ENCODE data around the gene RNF112.

RNF112 gene, protein sequence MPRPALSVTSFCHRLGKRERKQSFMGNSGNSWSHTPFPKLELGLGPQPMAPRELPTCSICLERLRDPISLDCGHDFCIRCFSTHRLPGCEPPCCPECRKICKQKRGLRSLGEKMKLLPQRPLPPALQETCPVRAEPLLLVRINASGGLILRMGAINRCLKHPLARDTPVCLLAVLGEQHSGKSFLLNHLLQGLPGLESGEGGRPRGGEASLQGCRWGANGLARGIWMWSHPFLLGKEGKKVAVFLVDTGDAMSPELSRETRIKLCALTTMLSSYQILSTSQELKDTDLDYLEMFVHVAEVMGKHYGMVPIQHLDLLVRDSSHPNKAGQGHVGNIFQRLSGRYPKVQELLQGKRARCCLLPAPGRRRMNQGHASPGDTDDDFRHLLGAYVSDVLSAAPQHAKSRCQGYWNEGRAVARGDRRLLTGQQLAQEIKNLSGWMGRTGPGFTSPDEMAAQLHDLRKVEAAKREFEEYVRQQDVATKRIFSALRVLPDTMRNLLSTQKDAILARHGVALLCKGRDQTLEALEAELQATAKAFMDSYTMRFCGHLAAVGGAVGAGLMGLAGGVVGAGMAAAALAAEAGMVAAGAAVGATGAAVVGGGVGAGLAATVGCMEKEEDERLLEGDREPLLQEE

DNA sequence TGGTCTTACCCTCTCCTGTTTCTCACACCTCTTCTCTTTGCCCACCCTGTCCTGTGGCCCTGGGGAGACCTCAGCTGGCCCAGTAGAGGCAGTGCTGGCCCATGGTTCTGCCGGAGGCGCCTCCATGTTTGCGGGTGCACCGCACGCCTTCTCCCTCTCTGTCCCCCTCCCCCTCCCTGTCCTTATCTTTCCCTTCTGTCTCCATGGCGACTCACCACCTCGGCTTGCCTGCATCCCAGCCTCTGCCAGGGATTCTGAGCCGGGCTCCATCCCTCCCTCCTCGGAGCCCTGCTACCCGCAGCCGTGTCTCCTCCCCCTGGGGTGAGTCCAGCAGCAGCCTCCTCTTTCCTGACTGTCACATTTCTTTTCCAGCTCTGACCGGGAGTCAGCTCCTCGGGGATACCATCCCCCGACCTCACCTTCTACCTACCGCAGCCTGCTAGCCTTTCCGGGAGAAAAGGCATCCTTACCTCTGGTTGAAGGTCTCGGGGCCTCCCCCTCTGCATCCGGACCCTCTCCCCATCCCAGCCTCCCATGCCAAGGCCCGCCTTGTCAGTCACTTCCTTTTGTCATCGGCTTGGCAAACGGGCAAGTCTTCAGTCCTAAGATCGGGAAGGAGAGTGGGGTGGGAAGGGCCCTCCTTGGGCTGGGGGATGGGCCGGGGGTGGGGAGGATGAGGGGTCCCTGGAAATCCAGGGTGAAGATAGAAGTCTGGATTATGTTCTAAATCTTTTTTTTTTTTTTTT, at the start of gene RNF112:
Gene RNF112 (plus strand): TSS at position 358 of the 746 bp plus-strand sequence. CDS start 177 bp downstream, at position 535.
- no peak for DNase-seq (ENCODE audit: low read depth in 2 of 2)

DNA sequence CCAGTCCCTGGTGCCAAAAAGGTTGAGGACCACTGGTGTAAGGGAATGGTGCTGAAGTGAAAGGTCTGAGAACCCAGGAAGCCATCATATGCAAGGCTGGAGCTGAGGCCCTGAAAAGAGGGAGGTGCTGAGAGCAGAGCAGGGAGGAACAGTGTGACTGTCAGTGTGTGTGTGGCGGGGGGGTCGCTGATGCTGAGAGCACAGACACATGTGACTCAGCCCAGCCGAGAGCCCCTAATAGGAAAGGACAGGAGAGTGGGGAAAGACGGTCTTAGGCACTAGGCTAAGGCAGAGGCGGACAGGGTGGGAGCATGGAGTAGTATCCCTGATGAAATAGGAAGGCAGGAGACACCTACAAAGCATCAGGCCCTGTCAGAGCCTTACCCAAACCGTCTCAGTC, 49.7 kb upstream of the RNF112 start:
- DNase-seq (ENCODE audit: low read depth in 2 of 2) = no peak

GRCh38 chr17:19361944-19362276, 49.1 kb upstream of the RNF112 start:
- no peak for DNase-seq (ENCODE audit: low read depth in 2 of 2)

- peak; percentile 85 to 93 for DNase-seq (ENCODE audit: low read depth in 2 of 2)
These were observed 48.5 kb upstream of the RNF112 start, which contains the start of gene B9D1 for GRCh38 chr17:19362277-19363113. Gene B9D1 (minus strand): TSS chr17:19362723. CDS start chr17:19362569, 154 bp downstream.

DNA sequence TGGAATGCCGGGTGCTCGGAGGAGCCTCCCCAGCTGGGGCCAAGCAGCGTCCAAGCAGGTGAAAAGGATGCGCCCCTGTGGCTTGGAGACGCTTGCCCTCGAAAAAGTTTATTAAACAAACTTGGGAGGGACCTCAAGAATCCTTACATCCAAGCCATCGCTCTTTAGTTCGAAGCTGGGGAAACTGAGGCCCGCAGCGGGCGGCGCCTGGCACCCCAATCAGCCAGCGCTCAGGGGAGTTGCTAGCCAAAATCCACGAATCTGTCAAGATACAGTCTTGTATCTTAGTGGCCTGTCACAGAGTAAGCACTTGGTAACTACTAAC, 48.0 kb upstream of the RNF112 start:
- no peak for DNase-seq (ENCODE audit: low read depth in 2 of 2)

GRCh38 chr17:19363460-19364035, 47.5 kb upstream of the RNF112 start:
- no peak for DNase-seq (ENCODE audit: low read depth in 2 of 2)

DNA sequence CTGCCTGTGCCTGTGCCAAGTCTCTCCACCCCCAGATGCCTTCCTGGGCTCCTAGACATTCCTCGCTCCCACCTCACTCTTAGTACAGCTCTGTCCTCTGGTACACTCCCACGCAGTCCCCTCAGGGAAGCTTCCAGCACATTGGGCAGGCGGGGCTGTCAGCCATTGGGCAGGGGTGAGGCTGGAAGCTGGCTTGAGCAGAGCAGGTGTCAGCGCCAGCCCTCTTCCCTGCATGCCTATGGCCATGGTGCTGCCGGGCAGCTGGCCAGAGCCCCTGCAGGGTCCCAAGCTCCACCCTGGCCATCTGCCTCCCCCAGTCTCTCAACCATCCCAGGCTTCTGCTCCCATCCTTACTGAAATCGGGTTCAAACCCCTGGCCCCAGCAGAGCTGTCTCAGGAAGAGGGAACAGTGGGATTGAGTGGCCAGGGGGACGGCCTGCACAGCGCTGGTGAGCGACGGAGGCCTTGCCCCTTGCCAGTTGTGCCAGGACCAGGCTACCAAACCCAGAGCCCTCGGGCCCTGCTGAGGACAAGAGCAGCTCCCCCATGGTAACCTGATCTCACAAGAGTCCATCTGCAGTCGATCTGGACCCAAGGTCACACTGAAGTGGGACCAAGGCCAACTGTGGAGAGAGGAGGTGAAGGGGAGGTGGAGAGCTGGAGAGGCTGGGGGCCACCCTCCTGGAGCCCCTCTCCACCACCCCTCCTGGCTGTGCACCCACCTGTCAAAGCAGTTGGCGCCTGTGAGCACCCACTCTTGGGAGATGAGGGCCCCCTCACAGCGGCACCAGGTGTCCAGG, 46.1 kb upstream of the RNF112 start:
- DNase-seq (ENCODE audit: low read depth in 2 of 2) = no peak

GRCh38 chr17:19365499-19365817, 45.6 kb upstream of the RNF112 start:
- no peak for DNase-seq (ENCODE audit: low read depth in 2 of 2)

- DNase-seq (ENCODE audit: low read depth in 2 of 2) = no peak
These were observed 45.0 kb upstream of the RNF112 start for GRCh38 chr17:19365833-19366636.

GRCh38 chr17:19366637-19366972, 44.4 kb upstream of the RNF112 start:
- no peak for DNase-seq (ENCODE audit: low read depth in 2 of 2)

GRCh38 chr17:19368229-19368628, 42.8 kb upstream of the RNF112 start:
- no peak for DNase-seq (ENCODE audit: low read depth in 2 of 2)

DNA sequence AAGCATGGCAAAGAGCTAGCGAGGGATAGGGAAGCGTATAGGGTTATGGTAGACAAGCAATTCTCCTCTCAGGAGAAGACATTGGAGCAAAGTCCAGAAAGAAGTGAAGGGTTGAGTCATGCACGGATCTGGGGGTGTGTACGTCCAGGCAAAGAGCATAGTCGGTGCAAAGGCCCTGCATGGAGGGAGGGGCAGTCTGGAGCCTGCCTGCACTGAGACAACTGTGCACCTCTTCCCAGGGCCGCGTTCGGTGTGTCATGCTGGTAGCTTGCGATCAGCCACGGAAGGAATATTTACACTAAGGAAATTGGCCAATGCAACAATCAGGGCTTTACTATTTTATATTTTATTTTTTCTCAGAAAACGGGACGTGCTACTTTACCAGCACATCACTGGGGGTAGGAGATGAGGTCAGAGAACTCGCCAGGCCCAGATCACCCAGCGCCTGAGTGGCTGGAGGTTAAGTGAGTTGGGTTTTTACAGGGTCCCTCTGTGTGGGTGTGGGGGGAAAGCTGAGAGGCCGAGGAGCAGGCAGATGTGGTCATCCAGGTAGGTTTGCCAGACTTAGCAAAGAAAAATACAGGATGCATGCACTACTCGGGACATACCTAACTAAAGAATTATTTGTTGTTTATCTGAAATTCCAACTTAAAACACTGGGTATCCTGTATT, 41.8 kb upstream of the RNF112 start:
- DNase-seq (ENCODE audit: low read depth in 2 of 2) = no peak

GRCh38 chr17:19369846-19370492, 41.1 kb upstream of the RNF112 start:
- no peak for DNase-seq (ENCODE audit: low read depth in 2 of 2)

DNA sequence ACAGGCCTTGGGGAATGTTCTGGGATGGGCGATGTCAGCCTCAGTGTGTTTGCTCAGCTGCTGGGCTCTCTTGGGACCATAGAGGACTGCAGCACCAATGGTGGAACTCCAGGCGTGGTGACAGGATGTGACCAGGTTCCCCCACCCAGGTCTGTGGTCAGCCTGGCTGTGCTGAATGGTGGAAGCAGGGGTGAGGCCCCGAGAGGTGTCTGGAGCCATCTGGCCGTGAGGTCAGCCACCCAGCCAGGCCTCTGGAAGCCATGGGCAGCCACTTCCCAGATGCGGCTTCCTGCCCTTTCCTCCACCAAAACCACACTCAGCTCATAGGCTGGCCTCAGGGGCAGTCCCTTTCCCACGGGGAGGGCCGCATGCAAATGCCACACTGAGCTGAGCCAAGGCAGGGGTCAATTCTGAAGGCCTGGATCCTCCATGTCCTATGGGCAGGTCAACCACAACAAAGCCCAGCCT, 40.5 kb upstream of the RNF112 start:
- no peak for DNase-seq (ENCODE audit: low read depth in 2 of 2)

- DNase-seq (ENCODE audit: low read depth in 2 of 2) = no peak
These were observed 39.6 kb upstream of the RNF112 start for GRCh38 chr17:19371259-19372010.

GRCh38 chr17:19372011-19372370, 39.0 kb upstream of the RNF112 start:
- DNase-seq (ENCODE audit: low read depth in 2 of 2) = no peak

DNA sequence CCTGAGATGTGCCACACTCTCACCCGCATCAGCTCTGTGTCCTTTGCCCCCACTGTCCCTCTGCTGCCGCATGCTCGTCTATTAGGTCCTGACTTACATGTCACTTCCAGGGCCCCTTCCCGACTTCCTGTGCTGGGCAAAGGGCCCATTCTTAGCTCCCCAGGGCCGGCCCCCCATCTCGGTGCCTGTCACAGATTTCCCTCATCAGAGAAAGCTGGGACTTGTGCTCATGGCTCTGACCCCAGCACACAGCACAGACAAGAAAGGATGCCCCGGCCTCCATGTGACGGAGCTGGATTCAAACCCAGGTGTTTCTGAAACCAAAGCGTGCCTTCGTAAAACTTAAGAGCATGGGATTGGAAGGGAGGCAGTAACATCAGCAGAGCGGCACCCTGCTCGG, 38.6 kb upstream of the RNF112 start:
- DNase-seq (ENCODE audit: low read depth in 2 of 2) = no peak

GRCh38 chr17:19372866-19373504, 38.0 kb upstream of the RNF112 start:
- DNase-seq (ENCODE audit: low read depth in 2 of 2) = no peak

All from stimulated activated CD8-positive, alpha-beta memory T cell treated with anti-CD3 and anti-CD28 coated beads, Interleukin-15, amount 100 ng/mL, for 4 hours (primary cell).